Keratinocyte (primary cell): ENCODE results near the gene BHLHE23.

Experiments
- CTCF ChIP-seq, 3 experiments: IDR thresholded peaks in 1 of 3; conservative IDR thresholded peaks in 1 of 3; optimal IDR thresholded peaks in 1 of 3; 2 replicates in 2 of 3; 3 replicates in 1 of 3; pipeline versions ENCODE3 to v1.5.1; 2011; ENCODE audit warnings: low read length in 3 of 3, mild to moderate bottlenecking in 3 of 3, moderate library complexity in 2 of 3, control low read depth in 1 of 3, inconsistent platforms in 1 of 3; ENCODE audit not compliant: insufficient read depth in 2 of 3; ENCODE audit errors: extremely low read depth in 1 of 3
- EZH2 ChIP-seq: IDR thresholded peaks from one replicate; pipeline ENCODE4 v1.6.1; 2012; ENCODE audit warnings: inconsistent platforms, mild to moderate bottlenecking, low read length, moderate library complexity

- TF ChIP-seq CTCF (optimal IDR thresholded peaks at IDR 0.05 in 1 of 3, IDR thresholded peaks at IDR 0.05 in 1 of 3, conservative IDR thresholded peaks at IDR 0.05 in 1 of 3; ENCODE audit: extremely low read depth in 1 of 3, insufficient read depth in 2 of 3, low read length in 3 of 3) (no peak), EZH2 (no peak)
Measured at GRCh38 chr20:63032026-63032800, 25.4 kb upstream of the BHLHE23 start.
